GM12892 (cell line): Measurements from ENCODE around the gene TNS1.

Experiments
- DNase-seq: peaks from one replicate; pipeline ENCODE4 v3.0.0; 2011; ENCODE audit not compliant: insufficient read length
- FAIRE-seq: peaks from 2 replicates; lab custom pipeline; 2011; peaks lifted over from hg19 to GRCh38; lab: Jason Lieb, UNC
- POLR2A ChIP-seq: IDR thresholded peaks from 2 replicates; pipeline ENCODE4 v1.6.1; 2011; ENCODE audit warnings: low read depth, low read length, control low read depth
- POLR2AphosphoS5 ChIP-seq: IDR thresholded peaks from 2 replicates; pipeline ENCODE4 v1.6.1; 2011; ENCODE audit warnings: low read depth, low read length, control low read depth
- TAF1 ChIP-seq: IDR thresholded peaks from 2 replicates; pipeline ENCODE4 v1.6.1; 2011; ENCODE audit warnings: low read depth, mild to moderate bottlenecking, control low read depth, low read length, borderline replicate concordance

The TNS1 gene

DNA sequence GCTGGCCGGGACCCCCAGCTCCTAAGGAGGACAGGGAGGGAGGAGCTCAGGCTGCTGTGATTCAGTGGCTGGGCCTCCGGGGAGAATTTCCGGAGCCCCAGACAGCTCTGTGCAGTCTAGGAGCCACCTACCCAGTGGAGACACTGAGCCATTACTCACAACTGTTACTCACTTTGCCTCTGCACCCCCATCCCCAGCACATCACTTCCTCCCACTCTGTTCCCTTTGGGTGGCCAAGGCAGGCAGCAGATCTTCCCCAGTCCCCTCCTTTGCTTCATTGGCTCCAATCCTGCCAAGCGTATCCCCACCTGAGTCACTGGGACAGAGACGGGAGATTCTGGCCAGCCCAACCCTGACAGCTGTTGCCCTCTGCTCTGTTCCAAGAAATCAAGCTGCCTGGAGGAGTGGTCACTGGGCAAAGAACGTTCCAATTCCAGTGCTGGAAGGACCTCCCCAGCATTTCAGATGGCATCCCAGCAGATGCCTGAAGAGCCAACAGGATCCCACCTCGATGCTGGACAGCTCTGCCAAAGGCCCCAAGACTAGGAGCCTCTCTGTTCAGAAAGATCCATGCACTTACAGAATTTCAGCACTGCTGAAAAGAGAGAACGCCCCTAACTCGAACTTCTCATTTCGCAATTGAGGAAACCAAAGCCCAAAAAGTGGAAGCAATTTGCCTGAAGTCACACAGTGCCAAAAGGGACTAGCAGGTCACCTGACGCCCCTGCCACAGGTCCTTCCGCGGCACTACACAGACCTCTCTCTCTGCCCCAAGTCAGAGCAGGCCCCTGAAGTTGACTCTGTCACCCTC, 68.3 kb downstream of the TNS1 start:
- FAIRE-seq (no peak), DNase-seq (no peak)
- TF ChIP-seq POLR2A: no peak
- no peak for TF ChIP-seq TAF1
- no peak for TF ChIP-seq POLR2AphosphoS5

DNA sequence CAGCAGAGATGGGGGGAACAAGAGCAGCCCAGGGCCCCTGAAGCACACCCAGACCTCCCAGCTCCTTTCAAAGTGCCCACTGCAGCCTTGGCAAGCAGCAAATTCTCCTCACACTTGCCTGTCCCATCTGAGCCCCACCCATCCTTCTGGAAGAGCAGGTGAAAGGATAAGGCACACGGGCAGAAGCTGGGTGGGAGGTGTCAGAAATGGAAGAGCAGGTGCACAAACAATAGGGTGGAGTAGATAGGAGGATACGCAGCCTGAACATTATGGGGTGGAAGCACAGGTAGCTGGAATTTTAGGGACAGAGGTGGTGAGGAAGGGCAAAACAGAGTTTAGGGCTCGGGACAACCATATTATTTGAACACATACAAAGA, 69.2 kb downstream of the TNS1 start:
- no peak for FAIRE-seq
- no peak for DNase-seq
- no peak for TF ChIP-seq POLR2A
- TF ChIP-seq POLR2AphosphoS5: no peak
- no peak for TF ChIP-seq TAF1

DNA sequence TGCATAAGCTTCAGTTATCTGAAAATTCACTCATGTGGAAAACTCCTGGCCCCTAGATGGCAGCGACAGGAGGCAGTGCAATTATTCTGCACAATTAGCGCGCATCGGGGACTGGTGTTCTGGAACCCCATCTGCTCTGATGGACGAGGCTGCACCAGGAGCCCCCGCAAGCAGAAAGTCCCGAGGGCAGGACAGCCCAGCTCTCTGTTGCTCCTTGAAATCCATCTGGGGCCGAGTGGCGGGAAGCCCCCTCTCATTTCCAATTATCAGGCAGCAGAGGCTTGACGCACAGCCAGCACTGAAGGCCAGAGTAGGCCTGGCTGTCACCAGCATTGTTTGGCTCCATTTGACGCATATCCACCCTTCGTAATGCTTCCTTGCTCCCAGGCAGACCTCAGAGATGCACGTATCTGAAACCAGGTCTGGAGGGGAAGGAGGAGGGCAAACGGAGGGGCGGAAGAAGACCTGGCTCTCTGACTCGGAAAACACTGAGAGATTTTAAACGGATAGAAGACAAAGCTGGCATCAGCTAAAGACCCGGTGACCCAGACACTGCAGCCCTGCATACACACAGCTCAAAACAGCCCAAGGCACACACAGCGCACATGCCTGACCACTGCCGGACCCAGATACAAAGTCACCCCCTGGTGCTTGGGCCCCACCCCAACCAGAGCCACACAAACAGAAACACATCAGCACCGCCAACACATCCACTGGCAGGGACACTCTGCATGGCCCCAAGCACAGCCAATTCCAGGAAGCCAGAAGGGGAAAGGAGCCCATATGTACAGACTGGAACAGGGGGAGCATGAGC, 69.8 kb downstream of the TNS1 start:
- FAIRE-seq: no peak
- TF ChIP-seq POLR2A (no peak), TAF1 (no peak), POLR2AphosphoS5 (no peak)
- DNase-seq: no peak

DNA sequence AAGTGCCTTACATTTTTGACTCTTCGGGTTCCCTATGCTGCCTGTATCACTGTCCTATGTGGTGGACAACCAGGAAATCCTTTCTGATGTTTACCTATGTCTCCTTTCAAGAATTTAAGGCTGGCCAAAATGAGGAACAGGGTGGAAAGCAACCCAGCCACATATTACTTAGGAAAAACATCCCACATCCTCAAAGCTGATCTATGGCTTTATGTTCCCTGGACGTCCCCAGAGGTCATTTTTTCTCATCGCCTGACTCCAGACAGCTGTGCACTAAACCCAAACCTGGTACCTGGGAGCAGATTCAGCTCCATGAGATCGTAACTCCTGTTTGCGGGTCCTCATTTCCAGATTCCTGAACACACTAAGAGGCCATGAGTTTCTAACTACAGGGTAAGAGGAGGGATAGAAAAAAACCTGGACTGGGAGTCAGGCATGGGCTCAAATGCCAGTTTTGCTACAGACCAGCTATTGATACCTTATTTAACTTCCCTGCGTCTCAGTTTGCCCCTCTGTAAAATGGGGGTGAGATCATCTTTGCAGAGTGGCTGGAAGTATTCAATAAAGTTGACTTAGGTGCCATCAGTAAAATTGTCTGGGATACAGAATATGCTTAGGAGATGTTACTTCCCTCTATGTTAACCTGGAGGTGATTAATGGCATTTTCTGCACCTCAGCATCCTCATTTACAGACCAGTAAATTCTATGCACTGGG, 70.8 kb downstream of the TNS1 start:
- no peak for TF ChIP-seq POLR2AphosphoS5
- no peak for DNase-seq
- FAIRE-seq: no peak

DNA sequence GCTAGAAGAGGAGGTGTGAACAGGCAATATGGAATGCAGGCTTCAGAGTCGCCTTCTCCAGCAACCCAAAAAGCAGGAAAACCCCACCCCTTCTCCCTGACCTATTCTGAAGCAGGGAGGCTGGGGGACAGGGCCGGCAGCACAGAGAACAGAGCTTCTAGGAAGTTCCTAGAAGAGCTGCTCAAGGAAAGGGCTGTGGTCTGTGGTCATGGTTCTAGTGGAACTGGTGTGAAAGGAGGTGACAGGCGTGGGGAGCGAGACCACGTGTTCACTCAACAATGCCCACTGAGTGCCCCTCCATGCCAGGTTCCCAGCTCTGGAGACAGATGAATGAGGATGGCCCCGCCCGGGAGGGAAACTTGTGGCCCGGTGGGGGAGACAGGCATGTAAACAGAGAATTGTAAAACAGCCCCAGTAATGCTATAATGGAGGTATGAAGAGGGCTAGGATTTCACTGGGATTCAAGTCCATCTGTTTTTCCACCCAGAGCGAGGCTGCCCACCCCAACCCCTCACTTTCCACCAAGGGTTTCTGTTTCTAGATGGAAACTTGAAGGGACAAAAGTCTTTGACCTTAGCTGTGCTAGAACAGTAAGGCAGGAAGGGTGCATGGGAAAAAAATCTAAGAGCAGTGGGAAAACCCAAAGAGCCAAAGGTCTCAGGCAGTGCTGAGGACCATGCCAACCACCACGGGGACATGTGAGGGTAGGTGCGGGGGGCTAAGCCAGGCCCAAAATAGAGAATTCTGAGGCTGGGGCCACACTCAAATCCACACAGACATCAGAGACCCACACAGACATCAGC, 71.8 kb downstream of the TNS1 start:
- no peak for DNase-seq
- TF ChIP-seq POLR2A: no peak
- TF ChIP-seq POLR2AphosphoS5: no peak
- TF ChIP-seq TAF1: no peak
- no peak for FAIRE-seq

DNA sequence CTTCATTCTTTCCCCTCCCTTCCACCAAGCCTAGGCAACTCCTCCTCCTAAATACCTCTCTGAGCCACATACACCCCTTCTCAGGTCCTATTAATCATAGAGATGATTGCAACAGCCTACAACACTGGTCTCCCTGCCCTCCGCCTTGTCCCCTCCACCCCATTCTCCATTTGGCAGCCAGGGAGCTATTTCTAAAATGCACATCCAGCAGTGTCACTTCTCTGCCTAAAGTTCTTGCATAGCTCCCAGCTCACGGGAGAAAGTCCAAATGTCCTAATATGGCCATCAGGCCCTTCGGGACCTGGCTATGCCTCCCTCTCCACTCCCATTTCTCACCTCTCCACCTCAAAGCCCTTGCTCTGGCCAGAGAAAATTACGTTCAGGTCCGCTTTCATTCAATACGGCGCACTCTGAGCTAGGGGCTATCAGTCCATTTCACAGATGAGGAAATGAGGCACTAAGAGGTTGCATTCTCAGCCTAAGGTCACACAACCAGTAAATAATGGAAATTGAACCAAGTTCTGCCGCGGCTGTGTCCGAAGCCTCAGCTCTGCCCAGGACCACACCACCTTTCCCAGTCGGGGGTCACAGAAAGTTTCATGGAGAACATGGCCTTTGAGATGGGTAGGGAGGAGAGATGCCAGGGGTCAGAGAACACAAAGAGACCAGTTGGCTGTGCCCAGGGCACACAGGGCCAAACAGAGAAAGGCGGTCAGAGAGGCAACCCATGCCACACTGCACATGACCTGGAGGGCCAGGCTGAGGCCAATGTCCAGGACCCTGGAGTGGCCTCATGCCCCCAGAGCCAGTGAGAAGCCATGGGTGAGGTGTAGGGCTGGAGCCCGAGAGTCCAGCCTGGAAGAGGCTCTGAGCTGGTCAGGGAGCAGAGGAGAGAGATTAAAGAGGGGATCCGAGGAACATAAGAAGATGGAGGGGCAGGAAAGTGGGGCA, 72.8 kb downstream of the TNS1 start:
- no peak for TF ChIP-seq POLR2AphosphoS5
- no peak for TF ChIP-seq TAF1
- no peak for TF ChIP-seq POLR2A
- no peak for DNase-seq
- FAIRE-seq: no peak

DNA sequence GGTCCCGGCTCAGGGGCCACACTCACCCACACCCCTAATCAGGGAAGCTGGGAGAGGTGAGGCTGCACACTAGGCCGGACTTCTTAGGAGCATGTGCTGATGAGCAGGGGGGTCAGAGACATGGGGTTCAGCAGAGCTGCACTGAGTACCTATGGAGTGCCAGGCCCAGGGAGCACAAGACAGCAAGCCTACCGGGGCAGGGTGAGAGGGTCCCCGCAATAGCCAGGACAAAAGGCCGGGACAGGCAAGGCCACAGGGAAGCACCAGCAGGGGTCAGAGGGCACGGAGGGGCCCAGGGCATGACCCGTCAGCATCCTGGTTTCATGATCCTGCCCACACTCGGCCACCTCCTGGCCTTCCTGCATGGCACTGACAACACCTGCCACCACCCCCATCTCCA, 73.5 kb downstream of the TNS1 start:
- no peak for TF ChIP-seq TAF1
- TF ChIP-seq POLR2AphosphoS5: no peak
- no peak for TF ChIP-seq POLR2A
- DNase-seq: no peak
- FAIRE-seq: no peak

DNA sequence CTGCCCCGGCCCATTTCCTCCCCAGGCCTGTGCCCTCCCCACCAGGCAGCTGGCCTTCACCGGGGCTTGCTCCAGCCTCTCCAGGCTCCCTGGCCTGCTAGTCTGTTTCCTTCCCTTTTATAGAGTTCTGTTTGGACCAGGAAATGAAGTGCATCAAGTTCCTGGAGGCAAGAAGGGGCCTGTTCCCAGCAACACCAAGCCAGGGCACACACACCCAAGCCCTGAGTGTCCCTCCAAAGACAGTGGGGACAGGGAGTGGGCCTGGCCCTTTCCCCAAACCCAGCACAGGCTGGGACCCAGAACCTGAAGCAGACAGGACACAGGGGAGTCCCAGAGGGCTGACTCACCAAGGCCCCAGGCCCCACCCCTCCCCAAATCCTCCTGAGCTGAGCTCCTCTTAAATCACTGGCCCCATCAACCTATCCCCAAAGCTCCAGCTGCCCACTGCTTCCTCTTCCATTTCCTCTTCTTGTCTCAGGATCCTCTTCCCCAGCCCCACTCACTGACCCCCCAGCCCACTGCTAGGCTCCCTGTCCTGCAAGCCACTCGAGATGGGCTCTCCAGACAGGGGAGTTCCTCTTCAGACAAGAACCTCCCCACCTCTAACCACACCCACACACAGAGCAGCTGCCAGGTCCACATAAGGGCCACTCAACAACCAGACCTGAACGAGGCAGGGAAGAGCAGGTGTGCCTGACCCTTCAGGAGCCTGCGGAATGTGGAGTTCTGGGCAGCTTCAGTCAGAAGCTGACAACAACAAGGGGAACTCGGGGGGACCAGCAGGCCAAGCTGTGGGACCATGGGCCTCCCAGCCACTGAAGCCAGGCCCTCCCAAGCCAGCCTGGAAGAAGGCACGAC, 74.2 kb downstream of the TNS1 start:
- TF ChIP-seq POLR2AphosphoS5: no peak
- DNase-seq: no peak
- no peak for FAIRE-seq

DNA sequence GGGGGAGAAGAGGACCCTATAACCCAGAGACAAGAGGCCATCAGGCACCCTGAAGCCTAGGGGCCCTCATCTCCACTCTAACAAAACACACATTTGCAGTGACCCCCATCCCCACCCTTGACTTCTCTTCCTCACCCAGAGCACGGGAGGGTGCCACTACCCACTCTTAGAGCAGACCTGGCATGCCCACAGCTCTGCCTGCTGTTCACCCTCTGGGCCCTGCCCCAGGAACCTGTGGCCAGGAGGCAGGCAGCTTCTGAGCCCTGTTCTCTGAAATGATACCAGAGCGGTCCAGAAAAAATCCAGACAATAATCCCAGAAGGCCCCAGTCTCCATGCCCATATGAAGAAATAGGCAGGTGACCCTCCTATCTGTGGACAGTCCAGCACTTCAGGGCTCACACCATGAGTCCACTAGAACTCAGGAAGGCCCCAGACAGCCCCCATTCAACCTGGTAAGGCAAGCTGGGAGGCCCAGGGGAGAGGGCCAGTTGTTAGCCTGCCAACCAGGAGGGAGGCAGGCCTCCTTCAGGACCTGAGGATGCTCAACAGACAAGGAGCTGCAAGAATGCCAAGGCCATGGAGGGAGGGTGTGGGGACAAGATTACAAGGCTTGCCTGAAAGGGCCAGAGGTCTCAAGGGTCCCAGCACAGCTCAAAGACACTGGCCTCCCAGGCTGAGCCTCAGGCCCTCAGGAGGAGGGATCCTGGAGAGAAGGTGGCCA, 75.0 kb downstream of the TNS1 start:
- FAIRE-seq (no peak), DNase-seq (no peak)
- TF ChIP-seq POLR2AphosphoS5: no peak
- TF ChIP-seq POLR2A: no peak
- no peak for TF ChIP-seq TAF1
